Measurements from ENCODE around the gene ZNF778. TPM values are rescaled to one million over a fixed set of nuclear protein-coding genes. Genes with fewer than 3 reads are reported as not detected.
"Not testable (repeated sequence)": the region's sequence is repeated elsewhere in the genome, so short reads cannot be mapped to it uniquely, and the experiment has no call there.

ZNF778 gene
- total RNA-seq, 1 donor from 2014 or later: 8.1 TPM

GRCh38 chr16:89224665-89225064 is 7.2 kb downstream of the ZNF778 start:
- Mint-ChIP-seq H3K4me3 (no peak overlapping the region), H3K27me3 (ENCODE audit: insufficient read depth) (no peaks in the 10 kb centered on the region), H3K36me3 (ENCODE audit: low read depth) (peaks cover 59% of the 10 kb centered on the region), H3K4me1 (ENCODE audit: low read depth) (no peaks in the 10 kb centered on the region), H3K9me3 (peaks cover 35% of the 10 kb centered on the region), H3K27ac (no peak overlapping the region)
- intact Hi-C loops (cut with micrococcal nuclease): no loop called here
- no peak for DNase-seq (ENCODE audit: low spot score)

- Mint-ChIP-seq H3K27me3 (ENCODE audit: insufficient read depth) (no peaks in the 10 kb centered on the region), H3K36me3 (ENCODE audit: low read depth) (peaks cover 79% of the 10 kb centered on the region), H3K4me3 (no peak overlapping the region), H3K4me1 (ENCODE audit: low read depth) (no peaks in the 10 kb centered on the region), H3K9me3 (peaks cover 47% of the 10 kb centered on the region), H3K27ac (no peak overlapping the region)
- DNase-seq (ENCODE audit: low spot score): no peak
- intact Hi-C loops (cut with micrococcal nuclease): no loop called here
Measured at GRCh38 chr16:89230255-89230654, 12.8 kb downstream of the ZNF778 start.

- peaks cover 34% of the 10 kb centered on the region for H3K9me3 Mint-ChIP-seq
- H3K4me1 Mint-ChIP-seq (ENCODE audit: low read depth): no peaks in the 10 kb centered on the region
- H3K27ac Mint-ChIP-seq: no peak overlapping the region
- H3K36me3 Mint-ChIP-seq (ENCODE audit: low read depth): peaks cover 66% of the 10 kb centered on the region
- DNase-seq (ENCODE audit: low spot score): no peak
- H3K27me3 Mint-ChIP-seq (ENCODE audit: insufficient read depth): no peaks in the 10 kb centered on the region
- no peak overlapping the region for H3K4me3 Mint-ChIP-seq
- intact Hi-C loops (cut with micrococcal nuclease): no loop called here
Measured at GRCh38 chr16:89232107-89232506, 14.6 kb downstream of the ZNF778 start.

DNA sequence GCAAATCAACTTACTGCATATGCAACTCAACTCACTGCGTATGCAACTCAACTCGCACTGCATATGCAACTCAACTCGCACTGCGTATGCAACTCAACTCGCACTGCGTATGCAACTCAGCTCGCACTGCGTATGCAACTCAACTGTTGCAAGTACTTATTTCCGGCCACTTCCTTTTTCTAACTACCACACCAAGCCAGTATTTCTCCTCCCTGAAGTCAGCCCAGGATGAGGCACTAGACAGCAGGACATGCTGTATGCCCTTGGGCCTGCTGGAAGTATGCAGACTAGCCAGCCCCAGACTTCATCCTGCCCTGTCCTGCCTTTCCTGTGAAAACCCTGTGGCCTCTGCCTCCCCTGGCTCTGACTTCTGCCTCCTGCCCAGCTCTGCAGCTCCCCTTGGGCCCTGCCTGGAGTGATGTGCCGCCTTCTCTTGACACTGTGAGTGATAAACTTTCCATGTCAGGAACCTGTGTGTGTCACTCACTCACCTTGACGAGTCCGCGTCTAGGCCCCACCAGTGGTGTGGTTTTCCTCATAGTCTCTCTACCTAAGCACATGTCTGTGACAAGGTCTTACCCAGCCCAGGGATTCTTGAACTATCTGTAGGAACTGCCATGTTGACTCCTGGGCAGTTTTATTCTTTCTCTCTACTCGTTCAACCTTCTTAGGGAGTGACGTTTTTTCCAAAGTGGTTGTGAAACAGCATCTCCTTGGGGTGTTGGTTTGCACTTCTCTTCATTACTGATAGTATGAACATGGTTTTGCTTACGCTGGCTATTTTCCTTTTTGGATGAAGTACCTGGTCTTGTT is 16.4 kb downstream of the ZNF778 start:
- Mint-ChIP-seq H3K36me3 (ENCODE audit: low read depth) (peaks cover 49% of the 10 kb centered on the region), H3K4me3 (no peak overlapping the region), H3K9me3 (peaks cover 16% of the 10 kb centered on the region), H3K27ac (no peak overlapping the region), H3K27me3 (ENCODE audit: insufficient read depth) (no peaks in the 10 kb centered on the region), H3K4me1 (ENCODE audit: low read depth) (no peaks in the 10 kb centered on the region)
- intact Hi-C loops (cut with micrococcal nuclease): no loop called here
- no peak for DNase-seq (ENCODE audit: low spot score)

DNA sequence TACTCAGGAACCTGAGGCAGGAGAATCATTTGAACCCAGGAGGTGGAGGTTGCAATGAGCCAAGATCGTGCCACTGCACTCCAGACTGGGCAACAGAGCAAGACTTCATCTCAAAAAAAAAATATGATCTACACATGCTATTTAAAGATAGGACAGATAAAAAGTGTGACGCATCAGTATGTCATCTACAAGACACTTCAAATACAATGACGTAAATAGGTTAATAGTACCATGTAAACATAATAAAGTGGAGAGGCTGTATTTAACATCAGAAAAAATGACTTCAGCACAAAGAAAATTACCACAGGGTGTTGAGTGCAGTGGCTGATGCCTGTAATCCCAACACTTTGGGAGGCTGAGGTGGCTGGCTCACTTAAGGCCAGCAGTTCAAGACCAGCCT is 20.2 kb downstream of the ZNF778 start:
- DNase-seq (ENCODE audit: low spot score): no peak
- Mint-ChIP-seq H3K27ac (no peak overlapping the region), H3K4me3 (no peak overlapping the region), H3K27me3 (ENCODE audit: insufficient read depth) (no peaks in the 10 kb centered on the region), H3K36me3 (ENCODE audit: low read depth) (peaks cover 14% of the 10 kb centered on the region), H3K9me3 (no peaks in the 10 kb centered on the region), H3K4me1 (ENCODE audit: low read depth) (no peaks in the 10 kb centered on the region)
- intact Hi-C loops (cut with micrococcal nuclease): no loop called here

- intact Hi-C loops (cut with micrococcal nuclease): loop anchor here (1.0 to 10.0 kb wide), 4 partner anchors 24 to 483 kb away; partner anchors contain the start of genes RPL13, SPG7, VPS9D1 and ZNF276
- no peaks in the 10 kb centered on the region for H3K9me3 Mint-ChIP-seq
- H3K36me3 Mint-ChIP-seq (ENCODE audit: low read depth): no peaks in the 10 kb centered on the region
- peak overlapping the region; percentile 95 for H3K4me3 Mint-ChIP-seq
- peak overlapping the region; percentile 97 for H3K27ac Mint-ChIP-seq
- DNase-seq (ENCODE audit: low spot score): peak; percentile 72
- peaks cover 2% of the 10 kb centered on the region for H3K27me3 Mint-ChIP-seq (ENCODE audit: insufficient read depth)
- H3K4me1 Mint-ChIP-seq (ENCODE audit: low read depth): peaks cover 5% of the 10 kb centered on the region
Measured at GRCh38 chr16:89241187-89242007, 23.9 kb downstream of the ZNF778 start.

DNA sequence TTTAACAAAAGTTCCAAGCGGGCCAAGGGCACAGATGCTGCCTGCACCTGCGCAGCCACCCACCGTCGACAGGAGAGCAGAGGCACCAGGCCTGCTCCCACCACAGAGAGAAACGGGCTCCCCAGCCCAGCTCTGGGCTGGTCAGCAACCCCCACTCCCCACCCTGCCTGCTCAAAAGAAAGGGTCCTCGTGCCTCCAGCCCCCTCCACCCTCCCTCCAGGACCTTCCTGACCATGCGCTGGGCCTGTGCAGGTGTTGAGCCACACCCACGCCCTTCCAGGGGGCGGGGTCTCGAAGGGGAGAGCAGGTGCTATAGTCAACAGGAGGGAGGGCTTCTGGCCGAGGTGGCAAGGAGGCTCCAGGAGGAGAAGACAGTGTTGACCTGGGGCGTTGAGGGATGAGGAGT is 25.3 kb downstream of the ZNF778 start:
- Mint-ChIP-seq H3K27ac (no peak overlapping the region), H3K27me3 (ENCODE audit: insufficient read depth) (peaks cover 2% of the 10 kb centered on the region), H3K4me1 (ENCODE audit: low read depth) (peaks cover 8% of the 10 kb centered on the region), H3K36me3 (ENCODE audit: low read depth) (no peaks in the 10 kb centered on the region), H3K9me3 (no peaks in the 10 kb centered on the region), H3K4me3 (peak overlapping the region; percentile 56)
- no peak for DNase-seq (ENCODE audit: low spot score)
- intact Hi-C loops (cut with micrococcal nuclease): loop anchor here (10.0 kb wide), 1 partner anchor 482 kb away; the partner anchor contains the start of genes VPS9D1 and ZNF276

DNA sequence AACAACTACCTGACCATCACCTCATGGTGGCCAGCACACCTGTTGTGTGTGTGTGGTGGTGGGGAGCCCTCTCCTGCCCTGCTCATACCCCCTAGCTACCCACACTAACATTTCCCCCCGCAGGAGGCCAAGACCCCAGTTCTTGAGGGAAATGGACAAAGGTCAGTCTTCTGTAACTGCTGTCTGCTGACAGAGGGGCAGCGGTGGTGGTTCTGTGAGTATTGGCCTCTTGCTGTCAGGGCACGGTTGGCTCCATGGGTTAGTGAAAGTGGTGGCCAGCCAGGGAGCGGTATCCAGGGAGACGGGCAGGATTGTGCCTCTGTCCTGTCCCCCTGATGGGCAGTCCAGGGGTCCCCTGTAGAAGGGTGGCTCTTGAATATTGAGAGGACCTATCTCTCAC is 26.2 kb downstream of the ZNF778 start:
- no peaks in the 10 kb centered on the region for H3K9me3 Mint-ChIP-seq
- intact Hi-C loops (cut with micrococcal nuclease): loop anchor here (10.0 kb wide), 1 partner anchor 481 kb away; the partner anchor contains the start of genes VPS9D1 and ZNF276
- H3K27me3 Mint-ChIP-seq (ENCODE audit: insufficient read depth): peaks cover 2% of the 10 kb centered on the region
- H3K4me1 Mint-ChIP-seq (ENCODE audit: low read depth): peaks cover 8% of the 10 kb centered on the region
- H3K27ac Mint-ChIP-seq: no peak overlapping the region
- H3K4me3 Mint-ChIP-seq: peak overlapping the region; percentile 22
- DNase-seq (ENCODE audit: low spot score): no peak
- no peaks in the 10 kb centered on the region for H3K36me3 Mint-ChIP-seq (ENCODE audit: low read depth)

DNA sequence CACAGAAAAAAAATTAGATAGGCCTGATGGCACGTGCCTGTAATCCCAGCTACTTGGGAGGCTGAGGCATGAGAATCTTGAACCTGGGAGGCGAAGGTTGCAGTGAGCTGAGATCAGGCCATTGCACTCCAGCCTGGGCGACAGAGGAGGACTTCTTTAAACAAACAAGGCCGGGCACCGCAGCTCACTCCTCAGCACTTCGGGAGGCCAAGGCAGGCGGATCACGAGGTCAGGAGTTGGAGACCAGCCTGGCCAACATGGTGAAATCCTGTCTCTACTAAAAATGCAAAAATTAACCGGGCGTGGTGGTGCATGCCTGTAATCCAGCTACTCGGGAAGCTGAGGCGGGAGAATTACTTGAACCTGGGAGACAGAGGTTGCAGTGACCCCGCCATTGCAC is 26.8 kb downstream of the ZNF778 start:
- not testable (repeated sequence) for DNase-seq (ENCODE audit: low spot score); H3K36me3 Mint-ChIP-seq (ENCODE audit: low read depth); H3K4me1 Mint-ChIP-seq (ENCODE audit: low read depth); H3K9me3 Mint-ChIP-seq; H3K4me3 Mint-ChIP-seq; H3K27ac Mint-ChIP-seq; H3K27me3 Mint-ChIP-seq (ENCODE audit: insufficient read depth)
- intact Hi-C loops (cut with micrococcal nuclease): loop anchor here (10.0 kb wide), 1 partner anchor 481 kb away; the partner anchor contains the start of genes VPS9D1 and ZNF276

GRCh38 chr16:89244754-89245153 is 27.3 kb downstream of the ZNF778 start:
- no peak for DNase-seq (ENCODE audit: low spot score)
- Mint-ChIP-seq H3K27me3 (ENCODE audit: insufficient read depth) (peaks cover 2% of the 10 kb centered on the region), H3K27ac (no peak overlapping the region), H3K4me1 (ENCODE audit: low read depth) (peaks cover 8% of the 10 kb centered on the region), H3K4me3 (no peak overlapping the region), H3K36me3 (ENCODE audit: low read depth) (no peaks in the 10 kb centered on the region), H3K9me3 (peaks cover 1% of the 10 kb centered on the region)
- intact Hi-C loops (cut with micrococcal nuclease): loop anchor here (10.0 kb wide), 1 partner anchor 480 kb away; the partner anchor contains the start of genes VPS9D1 and ZNF276

DNA sequence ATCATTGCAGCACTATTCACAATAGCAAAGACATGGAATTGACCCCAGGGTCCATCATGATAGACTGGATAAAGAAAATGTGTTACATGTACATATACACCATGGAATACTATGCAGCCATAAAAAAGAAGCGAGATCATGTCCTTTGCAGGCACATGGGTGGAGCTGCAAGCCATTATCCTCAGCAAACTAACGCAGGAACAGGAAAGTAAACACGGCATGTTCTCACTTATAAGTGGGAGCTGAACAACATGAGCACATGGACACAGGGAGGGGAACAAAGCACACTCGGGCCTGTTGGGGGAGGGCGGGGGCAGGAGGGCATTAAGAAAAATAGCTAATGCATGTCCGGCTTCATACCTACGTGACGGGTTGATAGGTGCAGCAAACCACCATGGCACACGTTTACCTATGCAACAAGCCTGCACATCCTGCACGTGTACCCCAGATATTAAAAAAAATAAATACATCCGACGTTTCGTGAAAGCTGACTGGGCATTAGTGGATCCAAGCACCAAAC is 28.9 kb downstream of the ZNF778 start:
- Mint-ChIP-seq H3K27ac (no peak overlapping the region), H3K4me3 (peak overlapping the region; percentile 65), H3K4me1 (ENCODE audit: low read depth) (peaks cover 12% of the 10 kb centered on the region), H3K27me3 (ENCODE audit: insufficient read depth) (peaks cover 2% of the 10 kb centered on the region), H3K9me3 (peaks cover 9% of the 10 kb centered on the region), H3K36me3 (ENCODE audit: low read depth) (peaks cover 3% of the 10 kb centered on the region)
- DNase-seq (ENCODE audit: low spot score): no peak
- intact Hi-C loops (cut with micrococcal nuclease): loop anchor here (2.0 to 10.0 kb wide), 2 partner anchors 46 to 478 kb away; partner anchors contain the start of genes SLC22A31, VPS9D1 and ZNF276

- H3K4me1 Mint-ChIP-seq (ENCODE audit: low read depth): peaks cover 12% of the 10 kb centered on the region
- peak; percentile 88 for DNase-seq (ENCODE audit: low spot score)
- peak overlapping the region; percentile 66 for H3K4me3 Mint-ChIP-seq
- peaks cover 3% of the 10 kb centered on the region for H3K36me3 Mint-ChIP-seq (ENCODE audit: low read depth)
- peaks cover 9% of the 10 kb centered on the region for H3K9me3 Mint-ChIP-seq
- H3K27ac Mint-ChIP-seq: no peak overlapping the region
- H3K27me3 Mint-ChIP-seq (ENCODE audit: insufficient read depth): peaks cover 2% of the 10 kb centered on the region
- intact Hi-C loops (cut with micrococcal nuclease): loop anchor here (1.0 to 10.0 kb wide), 7 partner anchors 10 to 627 kb away; partner anchors contain the start of genes CDH15, SLC22A31, VPS9D1 and ZNF276
Measured at GRCh38 chr16:89246903-89247733, 29.6 kb downstream of the ZNF778 start.
